Transverse colon (tissue), 4 donors: ENCODE results near the gene ANKRD40CL. TPM values are rescaled to one million over a fixed set of nuclear protein-coding genes. Genes with fewer than 3 reads are reported as not detected.

Source experiments
- DNase-seq: peaks from one replicate; pipeline ENCODE4 v3.0.0-alpha.2; 2019
- H3K27ac ChIP-seq, 4 donors: fragments of 200-600 bp; sonication (generic); 2 replicates each; pipeline ENCODE4 v1.5.1; 2016 to 2018; ENCODE audit warnings: inconsistent platforms in 4 of 4
- H3K27me3 ChIP-seq: fragments of 200-600 bp; sonication (generic); 2 replicates; pipeline ENCODE4 v1.5.1; 2017; ENCODE audit warnings: inconsistent platforms
- H3K36me3 ChIP-seq, 4 donors: fragments of 200-600 bp; sonication (generic); 2 replicates each; pipeline ENCODE4 v1.5.1; 2017 to 2019; ENCODE audit warnings: inconsistent platforms in 4 of 4
- H3K4me1 ChIP-seq, 4 donors: fragments of 200-600 bp; sonication (generic); 2 replicates each; pipeline ENCODE4 v1.5.1; 2017 to 2020; ENCODE audit warnings: inconsistent platforms in 4 of 4
- H3K4me3 ChIP-seq, 4 donors: fragments of 200-600 bp; sonication (generic); 1 replicate in 1 of 4; 2 replicates in 3 of 4; pipeline versions ENCODE4 v1.5.1 to v1.6.1; 2017 to 2019; ENCODE audit warnings: inconsistent platforms in 4 of 4
- H3K9me3 ChIP-seq, 2 donors: fragments of 200-600 bp; sonication (generic); 2 replicates each; pipeline ENCODE4 v1.5.1; 2017 to 2019; ENCODE audit warnings: inconsistent platforms in 2 of 2
- CTCF ChIP-seq, 5 experiments: fragments of 200-600 bp in 3 of 5; fragments of 450-650 bp in 2 of 5; sonication (generic) in 3 of 5; IDR thresholded peaks; 1 replicate in 2 of 5; 2 replicates in 3 of 5; pipeline ENCODE4 v1.5.1; 2016 to 2017; ENCODE audit warnings: antibody characterized with exemption in 5 of 5, inconsistent platforms in 3 of 5, mild to moderate bottlenecking in 2 of 5, moderate library complexity in 1 of 5
- EP300 ChIP-seq: sonication (generic); formaldehyde crosslinking; IDR thresholded peaks from one replicate; pipeline ENCODE4 v1.6.1; 2017; ENCODE audit warnings: antibody characterized with exemption, low read depth
- POLR2A ChIP-seq: fragments of 450-650 bp; IDR thresholded peaks from one replicate; pipeline ENCODE4 v1.6.1; 2016; ENCODE audit warnings: antibody characterized with exemption, mild to moderate bottlenecking, moderate library complexity
- POLR2AphosphoS5 ChIP-seq, 3 donors: sonication (generic); formaldehyde crosslinking; IDR thresholded peaks; one replicate each; pipeline ENCODE4 v1.6.1; 2016; ENCODE audit warnings: antibody characterized with exemption in 3 of 3
- WGBS, 2 donors: methylation state at CpG; one replicate each; pipeline ENCODE4 v1.1.5; 2018; ENCODE audit warnings: low coverage in 1 of 2; 5-methylcytosine and 5-hydroxymethylcytosine counted together
- in situ Hi-C, 4 donors: fragments of 200-750 bp; cut with MboI; loops; one replicate each; pipeline versions ENCODE4 v1.15.0 to v1.15.1; 2017; ENCODE audit warnings: low sequenced_read_pairs in 3 of 4, low pct_ligation_motif_present in 1 of 4, low pct_unique_long_range_greater_than_20kb in 1 of 4
- intact Hi-C: fragments of 100-400 bp; cut with DNase I; formaldehyde crosslinking; loops from one replicate; pipeline ENCODE4 v1.15.1; 2023; ENCODE audit warnings: low total_unique reads
- total RNA-seq, 4 donors: library from RNA; depleted of rRNA; stranded (reverse); fragments of >200 nt; gene quantifications; one replicate each; pipeline ENCODE4 v1.1.0, GENCODE V29; 2016

Gene ANKRD40CL
- total RNA-seq, 4 donors from 2014 or later: 40.8 to 86.0 (median 74.9) TPM

- no peak for DNase-seq
- H3K4me1 ChIP-seq: peaks cover 0 to 5% (median 0%) of the 10 kb centered on the region in 4 donors
- no peaks in the 10 kb centered on the region for H3K27me3 ChIP-seq
- no peak overlapping the region for H3K27ac ChIP-seq
- no peak overlapping the region for H3K4me3 ChIP-seq
- WGBS, 2 donors: 86 to 93% methylated on average over 5 to 8 of the region's 8 CpGs
- no peaks in the 10 kb centered on the region for H3K36me3 ChIP-seq
- no peaks in the 10 kb centered on the region for H3K9me3 ChIP-seq
- intact Hi-C loops (no loop called here), in situ Hi-C loops (no loop called here)
- TF ChIP-seq CTCF (IDR thresholded peaks at IDR 0.05) (no peak), POLR2A (no peak), POLR2AphosphoS5 (IDR thresholded peaks at IDR 0.05) (no peak), EP300 (no peak)
These were observed 11.2 kb upstream of the ANKRD40CL start for GRCh38 chr17:50778471-50778870.

GRCh38 chr17:50775926-50776325 is 8.6 kb upstream of the ANKRD40CL start:
- no peak for TF ChIP-seq CTCF (IDR thresholded peaks at IDR 0.05)
- no peak for TF ChIP-seq EP300
- no peak for TF ChIP-seq POLR2A
- TF ChIP-seq POLR2AphosphoS5 (IDR thresholded peaks at IDR 0.05): no peak
- Histone ChIP-seq H3K36me3 (no peaks in the 10 kb centered on the region), H3K27me3 (no peaks in the 10 kb centered on the region), H3K27ac (no peak overlapping the region), H3K9me3 (no peaks in the 10 kb centered on the region), H3K4me3 (no peak overlapping the region), H3K4me1 (no peaks in the 10 kb centered on the region)
- DNase-seq: no peak
- intact Hi-C loops: no loop called here
- in situ Hi-C loops: no loop called here
- 92 to 96% methylated on average over 2 to 3 of the region's 3 CpGs for whole genome bisulfite sequencing, 2 donors

GRCh38 chr17:50774225-50774803 is 7.0 kb upstream of the ANKRD40CL start:
- no peaks in the 10 kb centered on the region for H3K36me3 ChIP-seq
- no peak for DNase-seq
- peaks cover 0 to 5% (median 0%) of the 10 kb centered on the region in 4 donors for H3K4me1 ChIP-seq
- no peaks in the 10 kb centered on the region for H3K9me3 ChIP-seq
- no peak for TF ChIP-seq EP300
- TF ChIP-seq POLR2AphosphoS5 (IDR thresholded peaks at IDR 0.05): no peak
- no peak for TF ChIP-seq POLR2A
- no peak for TF ChIP-seq CTCF (IDR thresholded peaks at IDR 0.05)
- no peak overlapping the region for H3K27ac ChIP-seq
- in situ Hi-C loops (no loop called here), intact Hi-C loops (no loop called here)
- WGBS, 2 donors: 40 to 87% methylated on average over 1 to 7 of the region's 7 CpGs
- no peaks in the 10 kb centered on the region for H3K27me3 ChIP-seq
- H3K4me3 ChIP-seq: no peak overlapping the region

GRCh38 chr17:50771991-50772785 is 4.9 kb upstream of the ANKRD40CL start:
- 66 to 82% methylated on average over 4 to 15 of the region's 15 CpGs for WGBS, 2 donors
- no peak overlapping the region for H3K27ac ChIP-seq
- in situ Hi-C loops (no loop called here), intact Hi-C loops (no loop called here)
- peaks cover 0 to 18% (median 7%) of the 10 kb centered on the region in 4 donors for H3K4me1 ChIP-seq
- no peaks in the 10 kb centered on the region for H3K36me3 ChIP-seq
- no peak for TF ChIP-seq CTCF (IDR thresholded peaks at IDR 0.05)
- no peak for TF ChIP-seq EP300
- TF ChIP-seq POLR2A: no peak
- no peak for TF ChIP-seq POLR2AphosphoS5 (IDR thresholded peaks at IDR 0.05)
- DNase-seq: peak; percentile 44
- H3K9me3 ChIP-seq: no peaks in the 10 kb centered on the region
- H3K27me3 ChIP-seq: no peaks in the 10 kb centered on the region
- H3K4me3 ChIP-seq: no peak overlapping the region
